Erythroblast (primary cell): ENCODE results near the gene DDX42.

ENCODE experiments used
- GATA1 ChIP-seq: IDR thresholded peaks from 2 replicates; pipeline ENCODE4 v1.6.1; 2011; ENCODE audit warnings: low read depth, mild to moderate bottlenecking, control low read depth, low read length, moderate library complexity
- POLR2A ChIP-seq: IDR thresholded peaks from 2 replicates; pipeline ENCODE4 v1.6.1; 2011; ENCODE audit warnings: mild to moderate bottlenecking, low read length

- no peak for TF ChIP-seq POLR2A
- no peak for TF ChIP-seq GATA1
Measured at GRCh38 chr17:63847525-63848249, 73.7 kb downstream of the DDX42 start.
